ENCODE results near the gene PPP4R2.

- TF ChIP-seq PPARA (CRISPR knock-in tag; IDR thresholded peaks at IDR 0.05; ENCODE audit: borderline replicate concordance) (no peak), ZNF8 (CRISPR knock-in tag; IDR thresholded peaks at IDR 0.05) (no peak), ISL1 (CRISPR knock-in tag; IDR thresholded peaks at IDR 0.05) (no peak)
Observed at GRCh38 chr3:73028803-73029202, 32.2 kb downstream of the PPP4R2 start.

Data from SK-N-SH treated with all-trans-retinoic acid at 6 μM for 48 hours (cell line).